Erythroblast (primary cell): ENCODE data around the gene UBE3B.

Experiments used
- GATA1 ChIP-seq: IDR thresholded peaks from 2 replicates; pipeline ENCODE4 v1.6.1; 2011; ENCODE audit warnings: low read depth, mild to moderate bottlenecking, control low read depth, low read length, moderate library complexity
- POLR2A ChIP-seq: IDR thresholded peaks from 2 replicates; pipeline ENCODE4 v1.6.1; 2011; ENCODE audit warnings: mild to moderate bottlenecking, low read length

DNA sequence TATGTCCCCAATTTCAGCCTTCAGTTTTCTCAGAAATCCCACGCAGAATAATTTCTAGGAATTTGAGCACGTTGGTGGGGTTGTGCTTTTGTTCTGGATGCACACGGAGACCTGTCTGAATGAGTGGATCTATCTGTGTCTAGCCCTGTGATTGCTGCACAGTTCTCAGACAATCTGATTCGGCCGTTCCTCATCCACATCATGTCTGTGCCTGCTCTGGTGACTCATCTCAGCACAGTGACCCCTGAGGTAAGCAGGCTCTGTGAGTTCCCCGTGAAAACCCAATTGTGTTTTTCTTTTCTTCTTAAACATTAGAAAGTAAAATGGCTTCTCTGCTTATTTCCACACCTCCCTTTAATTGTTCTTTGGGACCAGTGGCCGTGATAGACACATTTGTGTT, 20.2 kb downstream of the UBE3B start:
- no peak for TF ChIP-seq POLR2A
- no peak for TF ChIP-seq GATA1
